Keratinocyte (primary cell): ENCODE measurements around the gene NDUFB8.

ENCODE experiments used
- EZH2 ChIP-seq: IDR thresholded peaks from one replicate; pipeline ENCODE4 v1.6.1; 2012; ENCODE audit warnings: inconsistent platforms, mild to moderate bottlenecking, low read length, moderate library complexity
- TF ChIP-seq, protein P1 (sequence below), 3 experiments: IDR thresholded peaks in 1 of 3; conservative IDR thresholded peaks in 1 of 3; optimal IDR thresholded peaks in 1 of 3; 2 replicates in 2 of 3; 3 replicates in 1 of 3; pipeline versions ENCODE3 to v1.5.1; 2011; ENCODE audit warnings: low read length in 3 of 3, mild to moderate bottlenecking in 3 of 3, moderate library complexity in 2 of 3, control low read depth in 1 of 3, inconsistent platforms in 1 of 3; ENCODE audit not compliant: insufficient read depth in 2 of 3; ENCODE audit errors: extremely low read depth in 1 of 3

DNA sequence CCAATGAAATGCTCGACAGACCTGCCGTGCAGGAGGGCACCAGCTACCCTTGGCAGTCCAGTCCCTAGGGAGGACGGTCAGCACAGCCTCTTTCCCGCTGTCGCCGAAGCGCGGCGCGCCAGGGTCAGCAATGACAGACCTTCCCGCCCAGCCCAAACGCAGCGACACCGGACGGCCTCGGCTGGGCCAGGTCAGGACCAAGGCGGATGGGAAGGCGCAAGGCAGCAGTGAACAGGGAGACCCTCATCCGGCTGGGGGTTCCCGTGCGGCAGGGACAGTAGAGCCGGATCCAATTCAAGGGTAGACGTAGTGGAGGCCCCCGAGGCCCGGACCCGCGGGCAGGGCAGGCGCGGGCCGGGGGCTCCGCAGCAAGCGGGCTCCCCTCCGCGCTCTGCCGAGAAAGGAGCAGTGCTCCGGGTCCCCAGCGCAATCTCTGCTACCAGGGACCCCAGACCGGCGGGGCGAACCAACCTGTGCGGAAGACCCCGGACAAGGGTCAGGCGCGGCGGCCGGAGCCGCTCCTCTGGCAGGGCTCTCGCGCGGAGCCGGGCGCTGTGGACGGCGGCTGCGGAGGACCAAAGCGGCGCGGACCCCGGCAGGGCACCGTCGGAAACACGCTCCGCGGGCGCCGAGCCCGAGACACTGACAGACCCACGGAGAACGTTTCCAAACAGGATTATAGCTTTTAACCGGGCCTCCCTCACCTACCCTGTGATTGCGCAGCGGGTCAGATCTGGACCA, 10.2 kb downstream of the NDUFB8 start, which contains the start of gene SEC31B:
- TF ChIP-seq, protein P1, sequence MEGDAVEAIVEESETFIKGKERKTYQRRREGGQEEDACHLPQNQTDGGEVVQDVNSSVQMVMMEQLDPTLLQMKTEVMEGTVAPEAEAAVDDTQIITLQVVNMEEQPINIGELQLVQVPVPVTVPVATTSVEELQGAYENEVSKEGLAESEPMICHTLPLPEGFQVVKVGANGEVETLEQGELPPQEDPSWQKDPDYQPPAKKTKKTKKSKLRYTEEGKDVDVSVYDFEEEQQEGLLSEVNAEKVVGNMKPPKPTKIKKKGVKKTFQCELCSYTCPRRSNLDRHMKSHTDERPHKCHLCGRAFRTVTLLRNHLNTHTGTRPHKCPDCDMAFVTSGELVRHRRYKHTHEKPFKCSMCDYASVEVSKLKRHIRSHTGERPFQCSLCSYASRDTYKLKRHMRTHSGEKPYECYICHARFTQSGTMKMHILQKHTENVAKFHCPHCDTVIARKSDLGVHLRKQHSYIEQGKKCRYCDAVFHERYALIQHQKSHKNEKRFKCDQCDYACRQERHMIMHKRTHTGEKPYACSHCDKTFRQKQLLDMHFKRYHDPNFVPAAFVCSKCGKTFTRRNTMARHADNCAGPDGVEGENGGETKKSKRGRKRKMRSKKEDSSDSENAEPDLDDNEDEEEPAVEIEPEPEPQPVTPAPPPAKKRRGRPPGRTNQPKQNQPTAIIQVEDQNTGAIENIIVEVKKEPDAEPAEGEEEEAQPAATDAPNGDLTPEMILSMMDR (optimal IDR thresholded peaks at IDR 0.05 in 1 of 3, IDR thresholded peaks at IDR 0.05 in 1 of 3, conservative IDR thresholded peaks at IDR 0.05 in 1 of 3; ENCODE audit: extremely low read depth in 1 of 3, insufficient read depth in 2 of 3, low read length in 3 of 3), result peak in 1 of 3 experiments; percentile 12
- no peak for TF ChIP-seq EZH2
